SH-SY5Y (cell line): ENCODE data around the gene TRIO.

Source experiments
- GATA2 ChIP-seq: IDR thresholded peaks from 2 replicates; pipeline ENCODE4 v1.6.1; 2011; ENCODE audit warnings: mild to moderate bottlenecking, low read depth, low read length
- GATA3 ChIP-seq: IDR thresholded peaks from 2 replicates; pipeline ENCODE4 v1.6.1; 2011; ENCODE audit warnings: low read depth, mild to moderate bottlenecking, low read length, moderate library complexity

DNA sequence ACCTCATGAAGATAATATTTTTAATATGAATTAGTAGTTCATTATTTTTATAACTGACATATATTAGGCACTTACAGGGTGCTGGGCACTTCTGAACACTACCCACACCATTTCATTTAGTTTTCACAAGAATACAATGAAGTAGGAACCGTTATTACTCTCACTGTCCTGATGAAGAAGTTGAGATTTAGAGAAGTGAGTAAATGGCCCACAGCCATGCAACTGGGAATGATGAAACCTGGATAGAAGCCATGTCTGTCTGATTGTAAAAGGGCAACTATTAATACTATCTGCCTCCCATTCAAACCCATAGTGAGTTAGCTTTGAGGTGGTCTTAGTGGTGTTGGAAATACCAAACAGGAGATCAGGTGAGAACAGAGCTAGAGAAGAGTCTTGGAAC is 408.9 kb downstream of the TRIO start:
- TF ChIP-seq GATA2: no peak
- TF ChIP-seq GATA3: no peak
